DMS53 treated with DMSO at 0.1 percent for 48 hours (cell line): ENCODE results near the gene PCNX3.
"Not testable (repeated sequence)": the region's sequence is repeated elsewhere in the genome, so short reads cannot be mapped to it uniquely, and the experiment has no call there.

Experiments
- DNase-seq: peaks from one replicate; lab custom pipeline; 2025; ENCODE audit not compliant: unreplicated experiment; lab: John Stamatoyannopoulos, UW

The PCNX3 gene

DNA sequence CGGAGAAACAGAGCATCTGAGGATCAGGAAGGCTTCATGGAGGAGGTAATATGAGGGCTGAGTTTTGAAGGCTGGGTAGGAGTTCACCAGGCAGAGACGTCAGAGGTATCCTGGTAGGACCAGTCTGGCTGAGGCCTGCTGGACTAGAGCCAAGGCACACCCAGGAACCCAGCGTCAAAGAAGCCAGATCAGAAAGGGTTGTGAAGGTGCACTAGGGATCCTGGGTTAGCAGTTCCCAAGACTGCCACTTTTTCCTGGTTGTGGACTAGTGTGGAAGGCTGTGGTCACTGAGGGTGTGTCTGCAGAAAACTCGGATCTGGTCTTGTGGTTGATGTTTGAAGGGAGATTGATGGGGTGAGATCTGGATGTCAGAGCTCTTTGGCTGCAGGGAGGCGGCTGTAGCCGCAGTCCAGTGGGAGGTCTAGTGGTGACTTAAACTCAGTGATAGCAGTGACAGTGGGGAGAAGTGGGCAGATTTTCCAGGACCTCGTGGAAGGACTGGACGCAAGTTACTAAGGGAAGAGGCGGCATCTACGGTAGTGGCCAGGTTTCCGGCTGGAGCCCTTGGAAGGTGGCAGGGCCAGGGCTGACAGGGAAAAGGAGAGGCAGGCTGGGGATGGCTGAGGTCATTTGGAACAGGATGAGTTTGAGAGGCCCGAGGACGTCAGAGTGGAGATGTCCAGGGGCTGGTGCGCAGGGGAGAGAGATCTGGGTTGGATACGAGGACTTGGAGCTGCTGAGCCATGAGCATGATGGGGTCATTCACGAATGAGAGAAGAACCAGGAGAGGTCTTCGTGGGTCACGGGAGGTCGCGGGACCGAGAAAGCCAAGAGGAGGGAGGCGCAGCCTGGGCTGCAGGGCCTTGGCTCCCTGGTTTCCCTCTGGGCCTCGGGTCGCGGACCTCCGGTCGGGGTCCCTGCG lies 36.3 kb downstream of the PCNX3 start:
- DNase-seq, result peak; percentile 51

DNA sequence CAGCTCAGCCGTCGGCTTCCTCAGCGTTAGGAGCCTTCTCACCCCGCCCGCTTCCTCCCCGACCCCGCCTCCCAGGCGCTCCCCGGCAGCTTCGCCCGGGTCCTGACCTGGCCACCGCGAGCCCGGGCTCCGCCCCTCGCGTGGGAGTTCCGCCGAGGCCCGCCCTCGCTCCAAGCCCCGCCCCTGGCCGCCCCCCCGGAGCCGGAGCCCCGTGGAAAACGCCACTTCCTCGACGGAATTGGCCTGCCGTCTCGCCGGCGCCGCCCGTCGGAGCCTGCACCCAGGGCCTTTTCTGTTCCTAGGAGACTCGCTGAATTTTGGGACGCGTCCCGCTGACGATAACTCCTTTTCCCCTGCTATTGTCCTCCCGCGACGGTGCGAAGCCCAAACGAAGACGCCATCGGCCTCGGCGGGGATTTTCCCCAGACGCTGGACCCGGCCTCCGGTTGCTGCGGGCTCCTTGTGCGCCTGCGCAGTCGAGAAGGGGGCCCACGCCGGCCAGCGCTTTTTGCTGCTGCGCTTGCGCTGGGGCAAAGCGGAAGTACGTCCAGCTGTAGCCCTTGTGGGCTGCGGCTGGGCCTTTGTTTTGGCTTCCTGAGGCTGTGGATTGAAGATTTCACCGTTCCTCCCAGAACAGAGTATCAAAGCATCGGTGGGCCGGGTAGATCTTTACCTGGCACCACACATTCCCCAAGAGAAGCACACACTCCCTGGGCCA lies 37.1 kb downstream of the PCNX3 start:
- peak; percentile 85 for DNase-seq

DNA sequence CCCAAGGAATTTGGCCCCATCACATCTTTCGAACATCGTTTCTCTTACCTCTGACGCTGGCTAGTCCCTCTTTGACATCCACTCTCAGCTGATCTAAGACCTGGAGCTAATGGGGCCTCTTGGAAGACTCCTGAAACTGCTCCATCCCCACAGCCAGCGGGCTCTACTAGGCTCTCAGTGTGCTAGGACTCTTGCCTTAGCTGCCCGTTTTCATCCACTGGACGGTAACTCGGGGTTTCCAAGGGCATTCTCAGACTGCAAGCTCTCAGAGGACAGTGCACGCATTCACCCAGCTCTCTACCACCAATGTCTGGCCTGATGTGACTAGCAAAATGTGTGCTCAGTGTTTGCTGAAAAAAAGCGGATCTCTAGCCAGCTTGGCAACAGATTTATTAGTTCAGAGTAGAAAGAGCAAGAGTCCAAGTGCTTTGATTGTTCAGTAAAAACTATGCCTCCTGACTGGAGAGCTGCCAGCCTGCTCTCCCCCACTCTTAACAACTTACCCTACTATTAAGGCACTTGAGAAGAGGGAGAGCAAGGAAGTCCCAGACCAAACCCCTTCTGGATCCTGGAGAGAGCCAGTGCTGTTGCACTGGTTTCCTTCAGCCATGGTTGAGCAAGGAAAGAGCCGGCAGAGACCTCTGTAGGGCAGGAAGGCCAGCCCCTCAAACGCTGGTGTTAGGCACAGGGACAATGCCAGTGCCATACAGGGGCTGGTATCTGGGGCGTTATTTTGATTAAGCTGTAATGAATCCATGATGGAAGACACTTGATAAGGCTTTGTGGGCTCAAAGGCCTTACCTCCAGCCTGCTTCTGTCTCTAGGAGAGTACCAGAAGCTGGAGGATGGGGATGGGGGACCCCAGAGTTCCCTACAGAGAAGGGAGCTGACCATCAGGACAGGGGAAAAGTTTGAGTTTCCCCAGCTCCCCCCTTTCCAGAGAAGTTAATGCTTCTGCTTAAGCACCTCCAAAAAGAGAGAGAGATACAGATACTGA lies 38.0 kb downstream of the PCNX3 start:
- peak; percentile 49 for DNase-seq

DNA sequence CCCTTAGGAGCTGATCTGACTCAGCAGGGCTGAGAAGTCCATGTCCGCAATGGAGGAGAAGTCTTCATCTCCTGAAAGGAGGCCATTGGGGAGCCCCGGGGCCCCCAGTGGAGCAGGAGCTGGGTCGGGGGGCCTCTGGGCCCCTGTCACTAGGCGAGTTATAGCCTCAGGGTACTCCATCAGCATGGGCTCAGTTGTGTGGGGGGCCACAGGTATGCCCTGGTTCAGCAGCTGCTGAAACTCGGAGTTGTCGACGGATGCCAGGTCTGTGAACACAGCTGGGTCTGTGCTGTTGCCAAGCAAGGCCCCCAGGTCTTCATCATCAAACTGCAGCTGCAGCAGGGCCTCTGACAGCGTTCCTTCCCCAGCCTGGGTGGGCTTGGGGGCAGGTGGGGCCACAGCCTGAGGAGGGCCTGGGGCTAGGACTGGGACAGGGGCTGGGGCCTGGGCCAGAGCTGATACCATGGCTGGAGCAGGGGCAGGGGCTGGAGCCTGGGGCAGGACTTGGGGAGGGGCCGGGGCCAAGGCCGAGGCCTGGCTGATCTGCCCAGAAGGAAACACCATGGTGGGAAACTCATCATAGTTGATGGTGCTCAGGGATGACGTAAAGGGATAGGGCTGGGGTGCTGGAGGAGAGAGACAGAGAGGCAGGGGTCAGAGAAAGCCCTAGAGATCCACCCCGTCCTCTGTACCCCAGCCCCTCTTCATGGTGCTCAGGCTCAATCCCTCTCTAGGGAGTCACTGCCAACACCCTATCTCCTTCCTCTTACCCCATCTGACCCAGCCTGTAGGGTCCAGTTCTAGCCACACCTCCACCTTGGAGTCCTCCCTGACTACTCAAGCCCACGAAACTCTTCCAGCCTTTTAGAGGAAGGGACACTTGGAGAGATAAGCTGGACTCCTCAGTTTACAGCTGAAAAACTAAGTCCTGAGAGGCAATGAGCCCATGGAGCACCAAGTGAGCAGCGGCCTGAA lies 39.1 kb downstream of the PCNX3 start:
- DNase-seq, result no peak

DNA sequence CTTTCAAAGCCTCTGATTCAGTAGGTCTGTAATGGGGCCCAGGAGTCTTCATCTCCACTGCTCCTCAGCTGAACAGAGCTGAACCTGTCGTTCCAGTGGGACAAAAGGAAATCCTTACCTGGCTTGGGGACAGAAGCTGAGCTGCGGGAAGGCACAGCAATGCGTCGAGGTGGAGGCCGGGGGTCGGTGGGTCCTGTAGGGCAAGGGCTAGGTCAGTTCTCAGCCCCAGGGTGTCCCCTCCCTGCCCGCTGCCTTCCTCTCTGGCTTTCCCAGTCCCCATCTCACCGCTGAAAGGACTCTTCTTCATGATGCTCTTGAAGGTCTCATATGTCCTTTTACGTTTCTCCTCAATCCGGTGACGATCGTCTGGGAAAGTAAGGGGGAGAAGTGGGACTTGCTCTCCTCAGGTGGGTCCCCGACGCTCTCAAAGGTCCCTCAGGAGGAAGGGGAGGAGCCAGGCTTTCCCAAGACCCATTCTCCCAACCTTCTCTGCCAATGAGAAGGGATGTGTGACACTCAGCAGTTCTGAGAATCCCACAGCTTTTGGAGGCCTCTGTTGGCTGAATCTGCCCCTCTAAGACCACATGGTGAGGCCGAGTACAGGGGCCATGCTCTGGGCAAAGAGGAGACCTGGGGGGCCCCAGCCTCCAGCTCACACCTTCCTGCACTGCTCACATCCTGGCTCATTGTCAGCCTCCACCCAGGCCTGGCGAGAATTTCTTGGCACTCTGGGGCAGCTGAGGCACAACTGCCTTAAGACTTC lies 40.2 kb downstream of the PCNX3 start:
- DNase-seq, result no peak

DNA sequence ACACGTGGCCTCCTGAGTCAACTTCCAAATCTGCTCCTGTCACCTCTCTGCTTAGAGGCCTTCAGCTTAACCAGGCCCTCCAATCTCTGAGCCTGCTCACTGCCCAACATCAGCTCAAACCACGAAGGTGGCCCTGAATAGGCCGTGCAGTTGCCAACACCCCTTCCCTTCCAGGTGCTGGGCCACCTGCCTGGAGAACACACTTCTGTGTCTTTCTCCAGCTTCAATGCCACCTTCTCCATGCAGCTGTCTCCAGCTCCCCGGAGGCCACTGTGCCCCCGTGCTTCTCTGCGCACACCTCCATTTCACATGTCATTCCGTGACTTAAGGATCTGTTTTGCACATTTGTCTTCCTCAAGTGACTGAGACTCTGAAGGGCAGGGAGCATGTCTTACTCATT lies 41.9 kb downstream of the PCNX3 start:
- no peak for DNase-seq

DNA sequence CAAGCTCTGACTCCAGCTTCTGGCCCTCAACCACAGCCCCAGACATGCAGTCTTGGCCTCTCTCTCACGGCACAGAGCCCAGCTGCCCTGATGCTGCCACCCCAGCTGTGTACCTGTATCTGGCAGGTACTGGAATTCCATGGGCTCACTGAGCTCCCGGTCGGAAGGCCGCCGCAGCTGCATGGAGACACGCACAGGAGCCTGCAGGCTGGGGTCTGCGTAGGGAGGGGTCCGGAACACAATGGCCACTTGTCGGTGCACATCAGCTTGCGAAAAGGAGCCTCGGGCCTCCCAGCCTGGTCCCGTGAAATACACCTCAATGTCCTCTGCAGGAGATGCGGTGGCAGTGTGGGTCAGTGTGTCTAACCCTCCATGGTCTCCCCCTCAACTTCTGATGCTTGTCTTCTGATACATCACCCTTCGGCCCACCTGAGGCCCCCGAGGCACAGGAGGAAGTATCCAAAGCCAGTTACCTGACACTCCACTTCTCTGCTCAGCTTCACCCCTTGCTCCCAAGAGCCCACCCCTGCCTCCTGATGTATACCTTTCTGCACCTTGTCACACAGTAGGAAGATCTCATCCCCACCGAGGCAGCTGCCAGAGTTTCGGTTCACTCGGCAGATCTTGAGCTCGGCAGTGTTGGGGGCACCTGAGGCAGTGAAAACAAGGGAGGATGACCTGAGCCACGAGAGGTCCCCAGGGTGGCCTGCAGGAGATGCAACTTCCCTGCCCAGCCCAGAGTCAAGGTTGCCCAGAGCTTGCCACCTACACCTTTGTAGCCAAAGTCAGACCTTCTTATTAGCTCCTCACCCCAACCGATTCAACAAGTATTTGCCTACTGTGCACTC lies 42.8 kb downstream of the PCNX3 start:
- no peak for DNase-seq

DNA sequence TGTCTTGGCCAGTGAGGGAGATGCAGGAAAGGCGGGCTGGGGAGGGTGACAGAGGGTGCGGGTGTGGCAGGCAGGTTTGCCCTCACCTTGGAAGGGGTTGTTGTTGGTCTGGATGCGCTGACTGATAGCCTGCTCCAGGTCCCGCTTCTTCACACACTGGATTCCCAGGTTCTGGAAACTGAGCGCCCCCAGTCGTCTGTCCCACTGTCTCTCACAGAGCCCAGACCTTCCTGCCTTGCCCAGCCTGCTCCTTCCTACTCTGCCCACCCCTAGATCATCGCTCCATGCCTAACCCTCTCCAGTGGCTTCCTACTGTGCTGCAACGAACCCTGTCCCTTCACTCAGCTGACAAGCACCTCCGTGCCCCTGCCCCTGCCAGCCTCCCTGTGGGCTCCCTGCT lies 44.5 kb downstream of the PCNX3 start:
- no peak for DNase-seq

DNA sequence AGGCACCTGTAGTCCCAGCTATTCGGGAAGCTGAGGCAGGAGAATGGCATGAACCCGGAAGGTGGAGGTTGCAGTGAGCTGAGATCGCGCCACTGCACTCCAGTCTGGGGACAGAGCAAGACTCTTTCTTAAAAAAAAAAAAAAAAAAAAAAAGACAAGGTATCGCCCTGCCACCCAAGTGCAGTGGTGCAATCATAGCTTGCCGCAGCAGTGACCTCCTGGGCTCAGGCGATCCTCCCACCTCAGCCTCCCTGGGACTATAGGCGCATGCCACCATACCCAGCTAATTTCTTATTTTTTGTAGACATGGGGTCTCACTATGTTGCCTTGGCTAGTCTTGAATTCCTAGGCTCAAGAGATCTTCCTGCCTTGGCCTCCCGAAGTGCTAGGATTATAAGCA lies 45.3 kb downstream of the PCNX3 start:
- DNase-seq, result not testable (repeated sequence)

DNA sequence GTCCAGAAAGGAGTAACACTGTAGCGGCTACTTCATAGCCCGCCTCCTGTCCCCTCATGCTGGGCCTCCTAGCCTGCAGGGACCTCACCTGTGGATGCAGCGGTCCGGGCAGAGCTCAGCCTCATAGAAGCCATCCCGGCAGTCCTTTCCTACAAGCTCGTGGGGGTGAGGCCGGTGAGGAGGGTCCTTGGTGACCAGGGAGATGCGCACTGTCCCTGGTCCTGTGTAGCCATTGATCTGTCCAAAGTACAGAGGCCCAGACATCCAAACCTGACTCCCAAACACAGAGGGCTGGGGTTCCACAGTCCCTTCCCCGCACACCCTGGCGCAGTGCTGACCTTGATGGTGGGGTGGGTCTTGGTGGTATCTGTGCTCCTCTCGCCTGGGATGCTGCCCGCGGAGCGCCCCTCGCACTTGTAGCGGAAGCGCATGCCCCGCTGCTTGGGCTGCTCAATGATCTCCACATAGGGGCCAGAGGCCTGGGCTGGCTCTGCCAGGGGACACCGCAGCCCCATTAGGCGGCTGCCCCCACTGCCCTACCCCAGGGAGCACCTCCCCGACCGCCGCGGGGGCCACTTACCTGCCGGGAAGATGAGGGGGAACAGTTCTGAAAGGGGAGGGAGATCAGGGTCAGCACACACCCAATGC lies 46.1 kb downstream of the PCNX3 start:
- DNase-seq, result no peak

DNA sequence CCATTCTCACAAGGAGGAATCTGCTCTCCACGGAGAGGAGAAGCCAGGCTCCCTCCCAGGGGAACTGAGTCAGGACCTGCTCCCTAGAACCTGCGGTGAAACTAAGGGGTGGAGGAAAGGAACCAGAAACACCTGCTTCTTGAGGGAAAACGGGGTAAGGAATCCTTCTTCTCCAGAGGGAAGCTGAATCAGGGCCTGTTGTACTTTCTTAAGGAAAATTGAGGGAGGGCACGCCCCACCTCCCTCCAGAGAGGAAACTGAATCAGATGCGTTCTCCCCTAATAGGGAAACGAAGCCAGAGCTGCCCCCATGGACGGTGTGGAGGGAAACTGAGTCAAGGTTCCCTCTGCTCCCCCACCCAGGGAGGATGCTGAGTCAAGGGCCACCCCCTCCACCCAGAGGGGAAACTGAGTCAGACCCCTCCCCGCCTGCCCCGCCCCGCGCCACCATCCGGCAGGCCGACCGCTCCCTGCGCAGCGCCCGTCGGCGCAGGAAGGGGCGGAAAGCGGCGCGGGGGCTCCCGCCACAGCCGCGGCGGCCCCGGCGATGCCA lies 46.7 kb downstream of the PCNX3 start:
- no peak for DNase-seq

DNA sequence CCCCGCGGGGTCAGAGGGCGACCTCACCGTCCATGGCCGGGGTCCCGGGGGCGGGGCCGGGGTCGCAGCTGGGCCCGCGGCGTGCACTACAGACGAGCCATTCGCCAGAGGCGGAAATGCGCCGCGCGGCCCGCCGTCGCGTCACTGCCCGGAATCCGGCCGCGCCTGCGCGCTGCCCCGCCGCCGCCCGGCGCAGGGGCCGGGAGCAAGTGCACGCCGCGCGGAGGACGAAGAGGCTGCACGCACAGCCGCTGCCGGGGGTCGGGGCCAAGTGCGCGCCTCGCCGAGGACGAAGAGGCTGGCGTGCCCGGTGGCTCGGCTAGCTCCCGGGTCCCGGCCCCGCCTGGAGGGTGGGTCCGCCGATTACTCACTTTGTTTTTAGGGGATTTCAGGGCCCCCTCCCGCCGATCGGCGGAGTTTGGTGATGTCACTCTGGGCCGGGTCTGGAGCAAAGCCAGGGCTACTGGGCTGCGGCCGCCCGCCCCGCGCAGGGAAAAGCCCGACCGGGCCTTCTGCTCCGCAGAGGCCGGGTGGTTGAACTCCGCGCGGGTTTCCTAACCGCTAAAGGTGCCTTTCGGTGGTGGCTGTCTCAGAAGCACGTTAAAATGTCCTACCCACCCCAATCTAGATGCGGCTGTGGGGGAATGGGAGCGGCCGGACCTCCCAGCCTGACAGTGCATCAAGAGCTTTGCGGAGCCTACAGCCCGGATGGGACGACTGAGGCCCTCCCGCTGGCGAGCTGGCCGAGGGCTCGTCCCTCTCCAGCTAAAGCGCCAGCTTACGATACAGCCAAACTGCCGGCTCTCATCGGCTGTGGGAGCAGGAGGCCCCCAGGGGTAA lies 47.4 kb downstream of the PCNX3 start, which contains the start of gene RELA:
RELA (minus strand) TSS at position 118 of the 840 bp plus-strand sequence; CDS start at position 34, 84 bp downstream.
- peak; percentile 81 for DNase-seq

DNA sequence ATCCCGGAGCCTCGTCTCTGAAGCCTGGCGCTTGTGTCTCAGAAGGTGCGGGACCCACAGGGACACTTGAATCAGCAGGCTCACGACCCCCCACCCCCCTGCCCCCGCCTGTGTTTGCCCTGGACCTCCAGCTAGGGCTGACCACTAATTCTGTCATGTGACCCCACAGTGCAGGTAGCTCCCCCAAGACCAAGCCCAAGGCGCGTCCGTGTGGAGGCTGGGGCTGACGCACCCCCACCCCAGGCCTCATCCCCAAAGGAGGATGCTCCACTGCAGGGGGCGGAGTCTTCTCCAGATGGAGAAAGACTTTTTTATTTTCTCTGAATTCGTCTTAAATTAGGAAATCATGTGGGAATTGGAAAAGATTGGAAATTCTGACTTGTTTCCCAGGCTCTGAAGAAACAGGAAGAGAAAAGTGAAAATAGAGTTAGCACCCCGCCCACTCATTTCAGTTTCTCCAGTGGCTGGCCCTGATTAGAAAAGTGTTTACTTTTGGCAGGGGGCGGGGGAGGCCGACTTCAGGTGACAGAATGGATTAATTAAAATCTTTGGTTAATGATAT lies 48.1 kb downstream of the PCNX3 start:
- DNase-seq, result no peak

DNA sequence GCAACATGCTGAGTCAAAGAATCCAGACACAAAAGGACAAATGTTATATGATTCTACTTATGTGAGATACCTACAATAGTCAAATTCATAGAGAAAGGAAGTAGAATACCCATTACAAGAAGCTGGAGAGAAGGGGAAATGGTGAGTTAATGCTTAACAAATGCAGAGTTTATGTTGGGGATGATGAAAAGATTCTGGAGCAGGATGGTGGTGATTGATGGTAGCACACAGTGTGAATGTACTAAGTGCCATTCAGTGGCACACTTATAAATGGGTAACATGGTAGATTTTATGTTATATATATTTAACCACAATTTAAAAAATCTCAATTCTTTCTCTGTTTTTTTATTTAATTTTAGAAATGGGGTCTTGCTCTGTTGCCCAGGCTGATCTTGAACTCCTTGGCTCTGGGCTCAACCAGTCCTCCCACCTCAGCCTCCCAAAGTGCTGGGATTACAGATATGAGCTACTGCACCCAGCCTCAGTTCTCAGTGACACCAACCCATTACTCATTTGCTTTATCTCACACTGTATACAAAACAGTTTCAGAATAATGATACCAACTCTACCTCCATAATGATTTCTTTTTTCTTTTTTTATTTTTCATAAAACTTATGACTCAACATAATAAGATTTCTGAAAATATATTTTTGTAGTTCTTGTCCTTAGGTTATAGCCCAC lies 56.7 kb downstream of the PCNX3 start:
- DNase-seq, result no peak

DNA sequence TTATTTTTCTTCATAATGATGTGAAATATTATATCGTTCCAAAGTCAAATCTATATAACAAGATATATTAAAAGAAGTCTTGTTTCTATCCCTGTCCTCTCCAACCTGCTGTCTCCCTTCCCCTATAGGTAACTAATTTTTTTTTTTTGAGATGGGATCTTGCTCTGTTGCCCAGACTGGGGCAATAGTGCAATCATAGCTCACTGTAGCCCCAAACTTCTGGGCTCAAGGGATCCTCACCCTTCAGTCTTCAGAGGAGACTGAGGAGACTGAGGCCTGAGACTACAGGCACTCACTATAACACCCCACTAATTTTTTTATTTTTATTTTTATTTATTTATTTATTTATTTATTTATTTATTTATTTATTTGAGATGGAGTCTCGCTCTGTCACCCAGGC lies 57.4 kb downstream of the PCNX3 start:
- no peak for DNase-seq
